Measurements from ENCODE around the gene TMPRSS2. TPM values are rescaled to one million over a fixed set of nuclear protein-coding genes. Genes with fewer than 3 reads are reported as not detected.

TMPRSS2 gene
- total RNA-seq, 3 donors from 2014 or later, result 0.24 to 0.33 (median 0.30) TPM

GRCh38 chr21:41459884-41460534 lies 47.9 kb downstream of the TMPRSS2 start:
- no peak for ATAC-seq
- no peak overlapping the region for H3K4me3 Mint-ChIP-seq
- H3K4me1 Mint-ChIP-seq (ENCODE audit: low read depth), result no peaks in the 10 kb centered on the region
- no peak for DNase-seq
- no peaks in the 10 kb centered on the region for H3K27me3 Mint-ChIP-seq (ENCODE audit: low read depth)
- peaks cover 5% of the 10 kb centered on the region for H3K9me3 Mint-ChIP-seq
- H3K36me3 Mint-ChIP-seq (ENCODE audit: insufficient read depth), result peaks cover 26% of the 10 kb centered on the region

GRCh38 chr21:41458559-41458958 lies 49.4 kb downstream of the TMPRSS2 start:
- Mint-ChIP-seq H3K27me3 (ENCODE audit: low read depth) (no peaks in the 10 kb centered on the region), H3K9me3 (no peaks in the 10 kb centered on the region), H3K4me1 (ENCODE audit: low read depth) (no peaks in the 10 kb centered on the region), H3K4me3 (no peak overlapping the region), H3K36me3 (ENCODE audit: insufficient read depth) (peaks cover 25% of the 10 kb centered on the region)
- no peak for DNase-seq
- ATAC-seq, result no peak

- no peak for ATAC-seq
- Mint-ChIP-seq H3K4me3 (no peak overlapping the region), H3K36me3 (ENCODE audit: insufficient read depth) (peaks cover 28% of the 10 kb centered on the region), H3K4me1 (ENCODE audit: low read depth) (no peaks in the 10 kb centered on the region), H3K27me3 (ENCODE audit: low read depth) (no peaks in the 10 kb centered on the region), H3K9me3 (no peaks in the 10 kb centered on the region)
- no peak for DNase-seq
These were observed 49.8 kb downstream of the TMPRSS2 start for GRCh38 chr21:41458121-41458520.

- no peaks in the 10 kb centered on the region for H3K27me3 Mint-ChIP-seq (ENCODE audit: low read depth)
- ATAC-seq (no peak), DNase-seq (no peak)
- no peak overlapping the region for H3K4me3 Mint-ChIP-seq
- H3K36me3 Mint-ChIP-seq (ENCODE audit: insufficient read depth), result peaks cover 37% of the 10 kb centered on the region
- no peaks in the 10 kb centered on the region for H3K4me1 Mint-ChIP-seq (ENCODE audit: low read depth)
- H3K9me3 Mint-ChIP-seq, result no peaks in the 10 kb centered on the region
These were observed 54.2 kb downstream of the TMPRSS2 start for GRCh38 chr21:41453761-41454160.

- H3K27me3 Mint-ChIP-seq (ENCODE audit: low read depth), result no peaks in the 10 kb centered on the region
- DNase-seq, result no peak
- H3K9me3 Mint-ChIP-seq, result no peaks in the 10 kb centered on the region
- peaks cover 32% of the 10 kb centered on the region for H3K36me3 Mint-ChIP-seq (ENCODE audit: insufficient read depth)
- no peak overlapping the region for H3K4me3 Mint-ChIP-seq
- H3K4me1 Mint-ChIP-seq (ENCODE audit: low read depth), result no peaks in the 10 kb centered on the region
- ATAC-seq, result no peak
These were observed 54.8 kb downstream of the TMPRSS2 start for GRCh38 chr21:41453198-41453597.

- Mint-ChIP-seq H3K27me3 (ENCODE audit: low read depth) (no peaks in the 10 kb centered on the region), H3K9me3 (no peaks in the 10 kb centered on the region), H3K36me3 (ENCODE audit: insufficient read depth) (peaks cover 29% of the 10 kb centered on the region), H3K4me3 (no peak overlapping the region), H3K4me1 (ENCODE audit: low read depth) (no peaks in the 10 kb centered on the region)
- no peak for DNase-seq
- ATAC-seq, result no peak
These were observed 55.9 kb downstream of the TMPRSS2 start for GRCh38 chr21:41451753-41452676.

- H3K27me3 Mint-ChIP-seq (ENCODE audit: low read depth), result no peaks in the 10 kb centered on the region
- no peaks in the 10 kb centered on the region for H3K4me1 Mint-ChIP-seq (ENCODE audit: low read depth)
- DNase-seq, result no peak
- no peak overlapping the region for H3K4me3 Mint-ChIP-seq
- H3K36me3 Mint-ChIP-seq (ENCODE audit: insufficient read depth), result peaks cover 41% of the 10 kb centered on the region
- H3K9me3 Mint-ChIP-seq, result no peaks in the 10 kb centered on the region
- no peak for ATAC-seq
These were observed 58.3 kb downstream of the TMPRSS2 start for GRCh38 chr21:41449613-41450012.

GRCh38 chr21:41447356-41447755 lies 60.6 kb downstream of the TMPRSS2 start:
- Mint-ChIP-seq H3K9me3 (no peaks in the 10 kb centered on the region), H3K27me3 (ENCODE audit: low read depth) (no peaks in the 10 kb centered on the region), H3K36me3 (ENCODE audit: insufficient read depth) (peaks cover 44% of the 10 kb centered on the region), H3K4me1 (ENCODE audit: low read depth) (no peaks in the 10 kb centered on the region), H3K4me3 (no peak overlapping the region)
- DNase-seq (no peak), ATAC-seq (no peak)

GRCh38 chr21:41446586-41446985 lies 61.4 kb downstream of the TMPRSS2 start:
- Mint-ChIP-seq H3K4me3 (no peak overlapping the region), H3K4me1 (ENCODE audit: low read depth) (no peaks in the 10 kb centered on the region), H3K36me3 (ENCODE audit: insufficient read depth) (peaks cover 50% of the 10 kb centered on the region), H3K27me3 (ENCODE audit: low read depth) (no peaks in the 10 kb centered on the region), H3K9me3 (no peaks in the 10 kb centered on the region)
- no peak for ATAC-seq
- DNase-seq, result no peak

GRCh38 chr21:41445465-41445862 lies 62.5 kb downstream of the TMPRSS2 start:
- Mint-ChIP-seq H3K4me3 (no peak overlapping the region), H3K36me3 (ENCODE audit: insufficient read depth) (peaks cover 49% of the 10 kb centered on the region), H3K4me1 (ENCODE audit: low read depth) (no peaks in the 10 kb centered on the region), H3K9me3 (no peaks in the 10 kb centered on the region), H3K27me3 (ENCODE audit: low read depth) (no peaks in the 10 kb centered on the region)
- DNase-seq (no peak), ATAC-seq (no peak)

- no peaks in the 10 kb centered on the region for H3K9me3 Mint-ChIP-seq
- no peaks in the 10 kb centered on the region for H3K4me1 Mint-ChIP-seq (ENCODE audit: low read depth)
- peaks cover 46% of the 10 kb centered on the region for H3K36me3 Mint-ChIP-seq (ENCODE audit: insufficient read depth)
- H3K27me3 Mint-ChIP-seq (ENCODE audit: low read depth), result no peaks in the 10 kb centered on the region
- DNase-seq, result no peak
- H3K4me3 Mint-ChIP-seq, result no peak overlapping the region
- no peak for ATAC-seq
These were observed 63.1 kb downstream of the TMPRSS2 start for GRCh38 chr21:41444703-41445464.

- ATAC-seq, result no peak
- Mint-ChIP-seq H3K4me1 (ENCODE audit: low read depth) (no peaks in the 10 kb centered on the region), H3K9me3 (no peaks in the 10 kb centered on the region), H3K4me3 (no peak overlapping the region), H3K36me3 (ENCODE audit: insufficient read depth) (peaks cover 52% of the 10 kb centered on the region), H3K27me3 (ENCODE audit: low read depth) (no peaks in the 10 kb centered on the region)
- DNase-seq, result no peak
These were observed 64.4 kb downstream of the TMPRSS2 start for GRCh38 chr21:41443562-41443961.

GRCh38 chr21:41442481-41443186 lies 65.3 kb downstream of the TMPRSS2 start:
- Mint-ChIP-seq H3K27me3 (ENCODE audit: low read depth) (no peaks in the 10 kb centered on the region), H3K4me3 (no peak overlapping the region), H3K4me1 (ENCODE audit: low read depth) (no peaks in the 10 kb centered on the region), H3K36me3 (ENCODE audit: insufficient read depth) (peaks cover 61% of the 10 kb centered on the region), H3K9me3 (no peaks in the 10 kb centered on the region)
- no peak for DNase-seq
- ATAC-seq, result no peak

GRCh38 chr21:41441546-41441945 lies 66.4 kb downstream of the TMPRSS2 start:
- Mint-ChIP-seq H3K27me3 (ENCODE audit: low read depth) (no peaks in the 10 kb centered on the region), H3K36me3 (ENCODE audit: insufficient read depth) (peaks cover 60% of the 10 kb centered on the region), H3K4me3 (no peak overlapping the region), H3K9me3 (no peaks in the 10 kb centered on the region), H3K4me1 (ENCODE audit: low read depth) (no peaks in the 10 kb centered on the region)
- DNase-seq, result no peak
- ATAC-seq, result no peak

Data from activated T-cell treated with anti-CD3 and anti-CD28 coated beads, Interleukin-2, amount 50 U/mL, for 4 hours (primary cell).